ENCODE measurements around the gene BLVRA. TPM values are rescaled to one million over a fixed set of nuclear protein-coding genes. Genes with fewer than 3 reads are reported as not detected.

The BLVRA gene
- polyA plus RNA-seq, 1 experiment: 33.9 TPM

DNA sequence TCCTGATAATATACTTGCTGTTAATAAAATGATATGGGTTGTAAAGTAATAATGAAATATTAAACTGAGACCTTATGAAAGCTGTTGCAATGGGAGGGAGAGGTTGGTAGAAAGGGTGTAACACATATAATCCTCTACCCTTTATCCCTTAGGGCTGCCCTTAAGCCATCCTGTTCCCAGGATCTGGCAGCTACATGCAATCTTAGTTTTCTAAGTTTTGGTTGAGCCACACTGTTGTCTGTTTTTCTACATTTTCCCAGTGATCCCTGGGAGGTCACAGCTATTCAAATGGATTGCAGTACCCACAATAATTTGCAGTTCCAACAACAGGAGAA is 35.5 kb upstream of the BLVRA start:
- POLR2A ChIA-PET: no interaction called here
- Histone ChIP-seq H3K36me3 (ENCODE audit: control insufficient read depth, insufficient read depth, low read length) (no peaks in the 10 kb centered on the region), H3K27me3 (ENCODE audit: control insufficient read depth, insufficient read depth, low read length) (no peaks in the 10 kb centered on the region), H3K4me3 (ENCODE audit: low read depth, low read length) (no peak overlapping the region)
- CTCF ChIA-PET: interaction anchor here (0.9 to 7.9 kb wide), 5 partner anchors 115 to 283 kb away, joined by 3 to 130 read pairs (median 5); partner anchors contain the start of gene STK17A
- TF ChIP-seq, protein P1, sequence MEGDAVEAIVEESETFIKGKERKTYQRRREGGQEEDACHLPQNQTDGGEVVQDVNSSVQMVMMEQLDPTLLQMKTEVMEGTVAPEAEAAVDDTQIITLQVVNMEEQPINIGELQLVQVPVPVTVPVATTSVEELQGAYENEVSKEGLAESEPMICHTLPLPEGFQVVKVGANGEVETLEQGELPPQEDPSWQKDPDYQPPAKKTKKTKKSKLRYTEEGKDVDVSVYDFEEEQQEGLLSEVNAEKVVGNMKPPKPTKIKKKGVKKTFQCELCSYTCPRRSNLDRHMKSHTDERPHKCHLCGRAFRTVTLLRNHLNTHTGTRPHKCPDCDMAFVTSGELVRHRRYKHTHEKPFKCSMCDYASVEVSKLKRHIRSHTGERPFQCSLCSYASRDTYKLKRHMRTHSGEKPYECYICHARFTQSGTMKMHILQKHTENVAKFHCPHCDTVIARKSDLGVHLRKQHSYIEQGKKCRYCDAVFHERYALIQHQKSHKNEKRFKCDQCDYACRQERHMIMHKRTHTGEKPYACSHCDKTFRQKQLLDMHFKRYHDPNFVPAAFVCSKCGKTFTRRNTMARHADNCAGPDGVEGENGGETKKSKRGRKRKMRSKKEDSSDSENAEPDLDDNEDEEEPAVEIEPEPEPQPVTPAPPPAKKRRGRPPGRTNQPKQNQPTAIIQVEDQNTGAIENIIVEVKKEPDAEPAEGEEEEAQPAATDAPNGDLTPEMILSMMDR (IDR thresholded peaks at IDR 0.05; ENCODE audit: insufficient read depth, low read depth, low read length): no peak
- no peak for DNase-seq (ENCODE audit: low read depth)

DNA sequence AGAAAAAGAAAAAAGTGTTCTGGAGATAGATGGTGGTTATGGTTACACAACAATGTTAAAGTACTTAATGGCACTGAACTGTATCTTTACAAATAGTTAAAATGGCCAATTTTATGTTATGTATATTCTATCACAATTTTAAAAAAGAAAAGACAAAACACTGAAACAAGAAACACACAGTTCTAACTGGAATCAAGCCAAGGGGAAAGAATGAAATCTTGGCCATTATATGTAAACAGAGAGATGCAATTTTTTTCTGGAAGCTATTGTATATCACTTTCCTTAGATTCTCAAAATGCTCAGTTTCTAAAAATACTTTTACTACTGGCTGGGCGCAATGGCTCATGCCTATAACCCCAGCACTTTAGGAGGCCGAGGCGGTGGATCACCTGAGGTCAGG is 33.2 kb upstream of the BLVRA start:
- ChIA-PET POLR2A (no interaction called here), CTCF (interaction anchor here (0.9 to 2.2 kb wide), 3 partner anchors 113 to 143 kb away, joined by 3 to 14 read pairs (median 9); partner anchors contain the start of gene STK17A)
- no peak overlapping the region for H3K4me3 ChIP-seq (ENCODE audit: low read depth, low read length)
- H3K36me3 ChIP-seq (ENCODE audit: control insufficient read depth, insufficient read depth, low read length): no peaks in the 10 kb centered on the region
- H3K27me3 ChIP-seq (ENCODE audit: control insufficient read depth, insufficient read depth, low read length): no peaks in the 10 kb centered on the region
- TF ChIP-seq, protein P1 (IDR thresholded peaks at IDR 0.05; ENCODE audit: insufficient read depth, low read depth, low read length): no peak
- DNase-seq (ENCODE audit: low read depth): no peak

DNA sequence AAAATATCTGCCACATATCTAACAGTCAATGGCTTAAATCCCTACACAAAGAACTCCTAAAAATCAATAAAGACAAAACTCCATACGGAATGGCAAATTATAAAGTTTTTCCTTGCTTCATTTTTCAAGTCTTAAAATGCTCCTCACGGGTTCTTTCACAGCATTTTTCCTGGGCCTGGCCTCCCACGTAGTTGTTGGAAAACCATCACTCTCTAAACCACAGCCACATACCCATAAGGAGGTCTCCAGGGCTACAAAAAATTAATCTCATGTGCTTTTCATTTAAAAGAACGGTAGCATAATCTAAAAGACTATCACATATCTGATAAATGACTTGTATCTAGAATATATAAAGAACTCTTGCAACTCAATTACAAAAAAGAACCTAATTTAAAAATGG is 32.0 kb upstream of the BLVRA start:
- ChIA-PET POLR2A (no interaction called here), CTCF (interaction anchor here (1.7 to 5.3 kb wide), 4 partner anchors 112 to 144 kb away, joined by 7 to 35 read pairs (median 12); partner anchors contain the start of gene STK17A)
- DNase-seq (ENCODE audit: low read depth): no peak
- TF ChIP-seq, protein P1 (IDR thresholded peaks at IDR 0.05; ENCODE audit: insufficient read depth, low read depth, low read length): no peak
- no peaks in the 10 kb centered on the region for H3K27me3 ChIP-seq (ENCODE audit: control insufficient read depth, insufficient read depth, low read length)
- H3K4me3 ChIP-seq (ENCODE audit: low read depth, low read length): no peak overlapping the region
- no peaks in the 10 kb centered on the region for H3K36me3 ChIP-seq (ENCODE audit: control insufficient read depth, insufficient read depth, low read length)

GRCh38 chr7:43727003-43727402 is 31.5 kb upstream of the BLVRA start:
- ChIA-PET CTCF (interaction anchor here (1.7 to 5.3 kb wide), 2 partner anchors 112 to 145 kb away, joined by 7 to 35 read pairs; partner anchors contain the start of gene STK17A), POLR2A (no interaction called here)
- Histone ChIP-seq H3K27me3 (ENCODE audit: control insufficient read depth, insufficient read depth, low read length) (no peaks in the 10 kb centered on the region), H3K4me3 (ENCODE audit: low read depth, low read length) (no peak overlapping the region), H3K36me3 (ENCODE audit: control insufficient read depth, insufficient read depth, low read length) (no peaks in the 10 kb centered on the region)
- DNase-seq (ENCODE audit: low read depth): no peak
- TF ChIP-seq, protein P1 (IDR thresholded peaks at IDR 0.05; ENCODE audit: insufficient read depth, low read depth, low read length): no peak

DNA sequence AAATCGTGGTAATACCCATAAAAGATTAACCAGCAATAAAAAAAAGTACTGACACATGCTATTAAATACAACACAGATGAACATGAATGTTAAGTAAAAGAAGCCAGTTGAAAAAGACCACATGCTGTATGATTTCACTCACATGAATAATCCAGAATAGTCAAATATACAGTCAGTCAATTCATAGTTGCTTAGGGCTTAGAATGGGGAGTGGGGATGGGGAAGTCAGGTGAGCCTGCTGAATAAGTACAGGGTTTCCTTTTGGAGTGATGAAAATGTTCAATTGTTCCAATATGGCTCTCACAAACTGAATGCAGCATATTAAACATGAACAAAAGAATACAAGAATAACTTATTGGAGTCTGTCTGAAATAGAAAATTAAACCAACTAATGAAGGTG is 31.0 kb upstream of the BLVRA start:
- Histone ChIP-seq H3K27me3 (ENCODE audit: control insufficient read depth, insufficient read depth, low read length) (no peaks in the 10 kb centered on the region), H3K36me3 (ENCODE audit: control insufficient read depth, insufficient read depth, low read length) (no peaks in the 10 kb centered on the region), H3K4me3 (ENCODE audit: low read depth, low read length) (no peak overlapping the region)
- CTCF ChIA-PET: interaction anchor here (1.7 to 5.3 kb wide), 2 partner anchors 112 to 145 kb away, joined by 7 to 35 read pairs; partner anchors contain the start of gene STK17A
- POLR2A ChIA-PET: no interaction called here
- TF ChIP-seq, protein P1 (IDR thresholded peaks at IDR 0.05; ENCODE audit: insufficient read depth, low read depth, low read length): no peak
- no peak for DNase-seq (ENCODE audit: low read depth)
